ENCODE measurements around the gene LCN9.

Gene LCN9

DNA sequence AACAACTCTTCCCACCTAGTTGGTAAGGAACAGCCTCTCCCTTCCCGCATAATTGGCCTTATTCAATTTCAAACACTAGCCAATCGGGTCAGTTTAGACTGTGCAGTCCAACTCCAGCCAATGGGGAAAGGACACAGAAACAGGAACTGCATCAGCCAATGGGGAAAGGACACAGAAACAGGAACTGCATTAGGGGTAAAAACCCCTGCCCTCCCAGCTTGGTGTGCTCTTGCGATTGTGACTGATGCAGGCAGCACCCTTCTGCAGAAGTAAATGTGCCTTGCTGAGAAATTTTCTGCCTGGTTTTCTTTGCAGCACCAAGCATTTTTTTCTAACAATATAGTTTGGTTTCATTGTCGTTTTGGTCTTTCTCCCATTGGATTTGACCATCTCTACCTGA lies 15.2 kb upstream of the LCN9 start:
- TF ChIP-seq, protein P1, sequence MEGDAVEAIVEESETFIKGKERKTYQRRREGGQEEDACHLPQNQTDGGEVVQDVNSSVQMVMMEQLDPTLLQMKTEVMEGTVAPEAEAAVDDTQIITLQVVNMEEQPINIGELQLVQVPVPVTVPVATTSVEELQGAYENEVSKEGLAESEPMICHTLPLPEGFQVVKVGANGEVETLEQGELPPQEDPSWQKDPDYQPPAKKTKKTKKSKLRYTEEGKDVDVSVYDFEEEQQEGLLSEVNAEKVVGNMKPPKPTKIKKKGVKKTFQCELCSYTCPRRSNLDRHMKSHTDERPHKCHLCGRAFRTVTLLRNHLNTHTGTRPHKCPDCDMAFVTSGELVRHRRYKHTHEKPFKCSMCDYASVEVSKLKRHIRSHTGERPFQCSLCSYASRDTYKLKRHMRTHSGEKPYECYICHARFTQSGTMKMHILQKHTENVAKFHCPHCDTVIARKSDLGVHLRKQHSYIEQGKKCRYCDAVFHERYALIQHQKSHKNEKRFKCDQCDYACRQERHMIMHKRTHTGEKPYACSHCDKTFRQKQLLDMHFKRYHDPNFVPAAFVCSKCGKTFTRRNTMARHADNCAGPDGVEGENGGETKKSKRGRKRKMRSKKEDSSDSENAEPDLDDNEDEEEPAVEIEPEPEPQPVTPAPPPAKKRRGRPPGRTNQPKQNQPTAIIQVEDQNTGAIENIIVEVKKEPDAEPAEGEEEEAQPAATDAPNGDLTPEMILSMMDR (IDR thresholded peaks at IDR 0.05; ENCODE audit: insufficient read depth, low read length, missing control alignments), result no peak
- no peak overlapping the region for H3K4me3 ChIP-seq (ENCODE audit: low read depth, low read length)
- CTCF ChIA-PET, result no interaction called here
- no peak for DNase-seq (ENCODE audit: low read depth, low spot score)
- POLR2A ChIA-PET, result no interaction called here

DNA sequence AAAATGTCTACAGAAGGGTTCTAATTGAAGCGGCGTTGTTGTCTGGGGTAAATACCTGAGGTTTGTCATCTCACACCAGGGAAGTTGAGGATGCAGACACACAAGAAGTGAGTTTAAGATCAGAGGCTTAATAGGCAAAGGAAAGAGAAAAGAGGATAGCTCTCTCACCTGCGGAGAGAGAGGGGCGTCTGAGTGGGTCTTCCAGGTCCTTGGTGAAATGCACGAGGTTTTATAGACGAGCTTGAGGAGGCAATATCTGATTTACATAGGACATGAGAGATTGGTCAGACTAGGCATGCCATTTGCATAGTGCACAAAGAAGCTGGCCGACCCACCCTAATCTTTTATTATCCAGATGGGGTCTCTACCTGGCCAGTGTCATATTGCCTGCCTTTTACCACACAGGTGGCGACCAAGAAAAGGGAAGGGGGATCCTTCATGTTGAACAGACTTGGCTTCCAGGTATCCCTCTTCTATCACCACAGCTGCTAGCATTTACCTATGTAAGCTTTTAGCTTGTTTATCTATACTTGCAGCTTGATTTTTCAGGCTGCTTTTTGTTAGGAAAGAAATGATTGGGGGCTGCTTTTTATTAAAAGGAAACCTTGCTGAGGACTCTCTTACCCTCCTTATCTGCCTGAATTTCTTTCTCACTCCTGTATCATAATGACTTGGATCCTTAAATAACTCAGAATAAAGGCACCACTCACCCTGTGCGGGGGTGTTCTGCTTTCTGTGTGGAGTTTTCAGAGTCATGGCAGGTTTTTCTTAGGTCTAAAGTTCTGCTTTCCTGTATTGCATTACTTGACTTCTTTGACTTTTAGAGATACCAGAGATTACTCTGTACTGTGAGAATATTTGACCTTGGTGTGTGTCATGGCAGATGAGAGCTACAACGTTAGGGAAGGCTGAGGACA lies 14.4 kb upstream of the LCN9 start:
- no peak overlapping the region for H3K4me3 ChIP-seq (ENCODE audit: low read depth, low read length)
- TF ChIP-seq, protein P1 (IDR thresholded peaks at IDR 0.05; ENCODE audit: insufficient read depth, low read length, missing control alignments), result no peak
- POLR2A ChIA-PET, result no interaction called here
- DNase-seq (ENCODE audit: low read depth, low spot score), result no peak
- CTCF ChIA-PET, result no interaction called here

DNA sequence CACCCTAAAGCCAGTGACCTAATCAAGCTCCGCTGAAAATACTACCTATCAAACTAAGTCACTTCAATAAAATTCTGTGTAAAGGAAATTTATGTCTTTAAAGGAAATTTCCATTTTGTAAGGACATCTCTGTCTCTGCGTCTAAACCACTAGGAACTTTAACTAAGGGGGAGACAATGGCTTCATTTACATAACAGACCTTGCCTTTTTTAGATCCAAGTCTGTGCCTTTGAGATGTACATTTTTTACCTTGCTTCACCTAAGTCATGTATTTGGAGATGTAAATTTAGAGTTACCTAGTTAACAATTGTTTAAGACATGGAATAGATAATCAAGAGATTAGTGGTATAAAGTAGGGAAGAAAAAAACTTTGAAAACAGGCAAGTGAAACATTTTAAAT lies 13.6 kb upstream of the LCN9 start:
- H3K4me3 ChIP-seq (ENCODE audit: low read depth, low read length), result no peak overlapping the region
- DNase-seq (ENCODE audit: low read depth, low spot score), result no peak
- TF ChIP-seq, protein P1 (IDR thresholded peaks at IDR 0.05; ENCODE audit: insufficient read depth, low read length, missing control alignments), result no peak
- ChIA-PET CTCF (no interaction called here), POLR2A (no interaction called here)

DNA sequence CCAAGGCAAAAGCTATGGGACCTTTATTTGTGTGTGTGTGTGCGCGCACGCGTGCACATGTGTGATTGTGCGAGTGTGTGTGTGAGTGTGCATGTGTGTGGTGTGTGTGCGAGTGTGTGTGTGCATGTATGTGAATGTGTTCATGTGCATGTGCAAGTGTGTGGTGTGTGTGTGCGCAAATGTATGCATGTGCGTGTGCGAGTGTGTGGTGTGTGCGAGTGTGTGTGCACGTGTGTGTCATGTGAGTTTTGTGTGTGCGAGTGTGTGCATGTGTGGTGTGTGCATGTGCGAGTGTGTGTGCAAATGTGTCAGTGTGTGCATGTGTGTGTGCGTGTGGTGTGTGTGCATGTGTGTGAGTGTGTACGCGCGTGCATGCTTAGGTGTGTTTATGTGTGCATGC lies 12.7 kb upstream of the LCN9 start:
- ChIA-PET CTCF (no interaction called here), POLR2A (no interaction called here)
- DNase-seq (ENCODE audit: low read depth, low spot score), result no peak
- H3K4me3 ChIP-seq (ENCODE audit: low read depth, low read length), result no peak overlapping the region
- TF ChIP-seq, protein P1 (IDR thresholded peaks at IDR 0.05; ENCODE audit: insufficient read depth, low read length, missing control alignments), result no peak

DNA sequence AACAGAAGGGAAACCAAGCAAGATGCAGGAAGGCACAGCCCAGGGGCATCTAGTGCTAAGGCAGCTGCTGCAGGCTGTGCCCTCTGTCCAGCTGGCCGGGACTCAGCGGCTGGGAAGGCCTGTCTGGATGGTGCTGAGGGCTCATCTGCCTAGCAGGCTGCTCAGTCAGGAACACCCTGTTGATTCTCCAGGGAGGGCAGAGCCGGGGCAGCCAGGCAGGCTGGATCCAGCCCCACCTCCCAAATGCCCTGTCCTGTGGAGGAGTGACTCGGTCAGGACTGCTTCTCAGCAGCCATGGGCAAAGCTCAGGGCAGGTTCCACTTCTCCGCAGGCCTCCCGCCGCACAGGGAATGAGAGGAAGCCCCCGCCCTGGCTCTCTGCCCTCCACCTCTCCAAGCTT lies 7.8 kb upstream of the LCN9 start:
- no peak overlapping the region for H3K4me3 ChIP-seq (ENCODE audit: low read depth, low read length)
- CTCF ChIA-PET, result no interaction called here
- TF ChIP-seq, protein P1 (IDR thresholded peaks at IDR 0.05; ENCODE audit: insufficient read depth, low read length, missing control alignments), result no peak
- no peak for DNase-seq (ENCODE audit: low read depth, low spot score)
- POLR2A ChIA-PET, result no interaction called here

DNA sequence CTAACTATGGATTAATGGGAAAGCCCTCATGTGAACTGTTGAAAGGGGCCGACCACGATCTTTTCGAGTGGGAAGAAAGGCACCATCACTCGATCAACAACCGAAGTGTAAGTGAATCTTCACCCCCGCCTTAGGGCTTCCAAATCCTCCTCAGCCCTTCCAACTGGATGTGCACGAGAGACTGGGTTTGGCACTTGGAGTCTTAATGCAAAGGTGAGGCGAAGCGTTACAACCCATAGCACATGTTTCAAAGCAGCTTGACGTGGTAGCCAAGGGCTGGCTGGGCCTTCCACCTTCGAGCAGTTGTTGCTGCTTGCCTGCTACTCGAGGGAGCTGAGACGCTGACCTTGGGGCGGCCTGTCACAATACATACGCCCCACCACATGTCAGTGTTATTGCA lies 5.7 kb upstream of the LCN9 start:
- POLR2A ChIA-PET, result no interaction called here
- no peak overlapping the region for H3K4me3 ChIP-seq (ENCODE audit: low read depth, low read length)
- CTCF ChIA-PET, result no interaction called here
- TF ChIP-seq, protein P1 (IDR thresholded peaks at IDR 0.05; ENCODE audit: insufficient read depth, low read length, missing control alignments), result no peak
- no peak for DNase-seq (ENCODE audit: low read depth, low spot score)
